Activated CD4-positive, CD25-positive, alpha-beta regulatory T cell (primary cell): ENCODE measurements around the gene RALGPS1.
"Not testable (repeated sequence)": the region's sequence is repeated elsewhere in the genome, so short reads cannot be mapped to it uniquely, and the experiment has no call there.

ENCODE experiments used
- DNase-seq, 4 experiments: peaks; one replicate each; lab custom pipeline; 2025; lab: John Stamatoyannopoulos, UW

Gene RALGPS1

DNA sequence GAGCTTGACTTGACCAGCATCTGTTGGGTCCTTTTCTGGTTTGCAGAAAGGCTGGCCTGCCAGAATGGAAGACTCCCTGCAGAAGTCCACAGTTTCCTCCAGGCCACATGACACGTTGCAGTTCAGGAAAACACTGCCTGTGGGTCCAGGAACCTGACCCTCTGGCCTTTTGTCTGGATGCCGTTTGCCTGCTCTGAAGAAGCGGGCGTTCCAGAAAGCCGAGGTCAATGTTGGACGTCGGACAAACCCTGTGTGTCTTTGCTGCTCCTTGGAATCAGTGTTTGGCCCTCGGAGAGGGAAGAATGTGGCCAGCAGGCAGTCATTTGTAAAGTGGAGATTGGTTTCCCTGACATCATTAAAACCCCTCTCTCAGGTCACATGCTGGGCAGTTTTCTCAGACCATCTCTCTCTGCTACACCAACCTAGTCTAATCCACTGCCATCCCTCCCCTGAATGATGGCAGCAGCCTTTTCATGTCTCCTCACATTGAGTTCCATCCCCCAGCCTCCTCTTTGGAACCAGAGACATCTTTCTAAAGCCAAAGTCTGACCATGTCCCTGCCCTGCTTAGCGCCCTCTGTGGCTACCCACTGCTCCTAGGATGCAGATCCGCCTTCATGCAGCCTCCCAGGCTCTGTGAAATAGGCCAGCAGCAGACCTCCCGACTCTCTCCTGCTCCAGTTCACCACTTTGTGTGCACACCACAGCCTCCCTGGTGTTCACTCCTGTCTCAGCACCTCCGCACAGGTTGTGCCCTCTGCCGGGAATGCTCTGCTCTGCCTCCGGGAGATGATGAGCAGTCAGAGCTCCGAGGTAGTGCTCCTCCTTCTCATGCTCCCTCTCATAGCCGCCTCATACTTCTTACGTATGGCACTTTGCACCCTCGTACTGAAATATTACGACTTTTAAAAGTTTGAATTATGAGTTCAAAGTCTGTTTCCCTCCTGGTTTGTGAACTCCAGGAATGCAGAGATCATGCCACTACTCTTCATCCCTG lies 75.6 kb downstream of the RALGPS1 start:
- DNase-seq: no peak

DNA sequence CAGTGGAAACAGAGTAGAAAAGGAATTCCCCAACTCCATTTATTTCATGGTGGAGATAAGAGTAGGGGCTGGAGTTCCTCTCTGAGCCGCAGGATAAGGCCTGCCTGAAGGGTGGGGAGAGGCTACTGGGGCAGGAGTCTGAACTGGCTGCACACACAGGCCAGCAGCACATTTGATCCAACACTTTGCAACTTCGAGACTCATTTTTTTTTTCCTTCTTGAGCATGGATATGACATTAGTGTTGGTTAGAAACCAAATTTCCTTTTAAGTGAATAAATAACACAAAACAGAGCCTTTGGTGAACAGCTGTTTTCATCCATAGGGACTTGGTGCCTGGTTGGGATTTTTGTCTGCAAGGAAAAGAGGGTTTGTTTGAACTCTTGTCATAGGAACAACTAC lies 76.6 kb downstream of the RALGPS1 start:
- DNase-seq: no peak

DNA sequence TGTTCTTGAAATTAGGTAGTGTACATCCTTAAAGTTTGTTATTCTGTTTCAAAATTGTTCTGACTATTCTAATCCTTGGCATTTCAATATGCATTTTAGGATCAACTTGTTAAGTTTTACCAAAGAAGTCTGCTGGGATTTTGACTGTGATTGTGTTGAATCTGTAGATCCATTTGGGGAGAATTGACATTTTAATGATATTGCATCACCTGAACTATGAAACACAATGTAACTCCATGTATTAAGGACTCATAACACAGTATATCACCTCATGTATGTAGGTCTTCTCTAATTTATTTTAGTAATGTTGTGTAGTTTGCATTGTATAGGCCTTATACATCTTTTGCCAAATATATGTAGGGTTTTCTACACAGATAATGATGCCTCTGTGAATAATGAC lies 77.8 kb downstream of the RALGPS1 start:
- no peak for DNase-seq

- DNase-seq: no peak
Observed at GRCh38 chr9:126999315-127000068, 84.9 kb downstream of the RALGPS1 start.

DNA sequence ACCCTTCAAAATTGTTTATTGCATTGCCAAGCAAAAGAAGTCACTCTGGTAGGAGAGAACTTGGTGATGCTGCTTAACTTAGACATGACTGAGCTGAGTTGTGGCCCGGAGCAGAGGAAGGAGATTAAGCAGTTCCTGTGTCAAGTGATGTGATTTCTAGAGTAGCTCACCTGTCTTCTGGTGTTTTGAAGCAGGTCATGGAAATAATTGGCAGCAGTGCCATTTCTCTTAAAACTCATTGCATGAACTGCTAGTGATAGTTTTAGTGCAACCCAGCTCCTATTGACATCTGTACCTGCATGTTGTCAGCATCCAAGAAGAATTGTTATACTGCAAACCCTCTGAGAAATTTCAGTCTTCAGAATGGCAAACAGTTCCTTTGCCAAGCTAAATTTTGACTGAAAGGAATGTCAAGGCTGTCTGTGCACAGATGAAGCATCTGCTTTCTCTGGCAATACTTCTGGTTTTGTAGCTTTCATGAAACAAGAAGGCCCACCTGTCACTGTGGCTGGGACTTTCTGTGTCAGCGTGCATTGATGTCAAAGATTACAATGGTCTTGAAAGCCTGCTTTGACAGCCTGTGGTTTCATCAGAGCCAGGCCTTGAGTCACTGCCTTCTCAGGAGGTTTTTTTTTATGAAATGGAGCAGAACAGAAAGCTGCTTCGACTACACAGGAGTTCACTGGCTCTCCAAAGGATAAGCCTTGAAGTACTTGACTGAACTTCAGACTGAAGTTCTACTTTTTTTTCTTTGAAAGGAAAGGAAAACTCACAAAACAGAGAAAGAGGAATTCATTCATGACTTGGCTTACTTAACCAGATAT lies 90.6 kb downstream of the RALGPS1 start:
- peak in 3 of 4 experiments; percentile 16 to 23 (median 20) for DNase-seq

DNA sequence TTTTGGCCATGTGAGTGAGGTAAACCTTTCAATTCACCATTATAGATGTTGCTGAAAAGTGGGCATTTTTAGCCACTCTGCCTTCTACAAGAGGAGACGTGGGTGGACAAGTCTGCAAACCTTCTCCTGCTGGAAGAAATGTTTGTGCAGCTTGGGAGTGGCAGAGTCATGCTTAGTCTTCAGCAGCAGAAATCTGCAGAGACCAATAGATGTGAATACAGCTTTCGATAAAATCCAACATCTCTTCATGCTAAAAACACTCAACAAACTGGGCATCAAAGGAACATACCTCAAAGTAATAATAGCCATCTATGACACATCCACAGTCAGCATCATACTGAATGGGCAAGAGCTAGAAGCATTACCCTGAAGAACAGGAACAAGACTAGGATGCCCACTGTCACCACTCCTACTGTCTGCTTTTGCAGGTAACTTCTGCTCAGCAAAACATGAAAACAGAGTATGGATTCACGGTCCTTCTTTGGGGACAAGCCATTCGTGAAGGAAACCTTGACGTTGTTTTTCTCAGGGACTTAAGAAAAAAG lies 91.3 kb downstream of the RALGPS1 start:
- DNase-seq: no peak

- no peak for DNase-seq
Observed at GRCh38 chr9:127007638-127008037, 93.1 kb downstream of the RALGPS1 start.

DNA sequence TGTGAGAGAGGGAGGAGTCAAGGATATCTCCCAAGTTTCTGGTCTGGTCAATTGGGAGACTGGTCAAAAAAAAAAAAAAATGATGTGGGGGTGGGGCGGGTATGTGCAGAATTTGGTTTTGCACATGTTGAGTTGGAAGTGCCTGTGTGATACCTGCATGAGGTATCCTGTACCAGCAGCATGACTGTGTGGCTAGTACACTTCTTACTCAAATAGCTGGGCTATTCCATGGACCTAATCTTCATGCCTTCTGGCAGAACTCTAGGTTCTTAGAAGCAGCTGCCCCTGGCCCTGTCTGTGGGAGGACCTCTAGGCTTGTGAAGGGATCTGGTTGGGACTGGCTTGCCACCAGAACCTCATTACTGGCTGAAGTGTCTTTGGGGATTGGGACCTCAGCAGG lies 93.5 kb downstream of the RALGPS1 start:
- no peak for DNase-seq

DNA sequence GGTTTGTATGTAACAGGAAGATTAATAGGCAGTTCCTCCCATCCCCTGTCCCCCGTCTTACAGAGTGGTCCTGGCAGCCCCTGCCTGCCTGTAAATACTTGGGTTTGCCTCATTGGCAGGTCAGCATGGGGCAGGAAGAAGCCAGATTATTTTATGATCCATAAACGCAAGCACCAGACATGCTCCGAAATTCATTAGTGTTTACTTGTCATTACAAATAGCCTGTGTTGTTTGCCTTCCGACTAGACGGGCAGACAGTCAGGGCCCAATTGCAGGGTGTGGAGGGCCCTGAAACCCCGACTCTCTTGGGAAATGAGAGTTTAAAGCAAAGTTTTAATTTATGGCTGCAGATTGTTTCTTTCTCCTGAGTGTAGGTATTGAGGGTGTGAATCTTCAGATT lies 97.2 kb downstream of the RALGPS1 start:
- DNase-seq: no peak

DNA sequence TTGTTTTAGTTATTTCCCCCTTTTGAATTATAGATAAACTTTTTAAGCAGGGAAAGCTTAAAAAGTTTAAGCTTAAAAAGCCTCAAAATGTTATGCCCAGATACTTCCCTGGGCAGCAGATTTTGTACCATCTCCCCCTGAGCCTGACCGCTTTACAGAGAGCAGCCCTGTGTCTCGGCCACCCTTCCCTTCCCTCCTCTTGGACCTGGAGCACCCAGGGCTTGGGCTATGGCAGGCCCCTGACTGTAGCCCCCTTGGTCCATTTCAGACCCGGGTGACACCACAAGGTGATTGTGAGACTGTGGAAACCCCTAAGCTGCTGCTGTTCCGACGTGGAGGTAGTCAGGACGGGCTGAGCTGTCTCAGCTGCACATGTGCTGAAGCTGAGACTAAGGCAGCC lies 97.7 kb downstream of the RALGPS1 start:
- no peak for DNase-seq

DNA sequence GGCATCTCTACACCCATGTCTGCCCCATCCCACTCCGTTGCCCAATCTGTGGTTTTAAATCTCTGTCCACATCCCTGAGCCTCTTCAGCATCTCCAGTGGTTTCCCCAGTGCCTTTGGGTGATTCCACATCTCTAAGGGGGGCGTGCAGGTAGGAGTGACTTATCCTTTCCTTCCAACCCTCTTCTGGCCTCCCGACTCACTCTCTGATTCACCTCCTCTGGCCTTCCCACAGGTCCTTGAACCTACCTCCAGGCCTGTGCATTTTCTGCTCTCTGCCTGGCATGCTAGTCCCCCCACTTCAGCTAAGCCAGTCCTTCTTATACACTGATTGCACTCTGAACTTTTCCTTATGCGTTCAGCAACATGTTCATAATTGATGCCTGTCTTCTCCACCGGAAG lies 99.0 kb downstream of the RALGPS1 start:
- DNase-seq: no peak

DNA sequence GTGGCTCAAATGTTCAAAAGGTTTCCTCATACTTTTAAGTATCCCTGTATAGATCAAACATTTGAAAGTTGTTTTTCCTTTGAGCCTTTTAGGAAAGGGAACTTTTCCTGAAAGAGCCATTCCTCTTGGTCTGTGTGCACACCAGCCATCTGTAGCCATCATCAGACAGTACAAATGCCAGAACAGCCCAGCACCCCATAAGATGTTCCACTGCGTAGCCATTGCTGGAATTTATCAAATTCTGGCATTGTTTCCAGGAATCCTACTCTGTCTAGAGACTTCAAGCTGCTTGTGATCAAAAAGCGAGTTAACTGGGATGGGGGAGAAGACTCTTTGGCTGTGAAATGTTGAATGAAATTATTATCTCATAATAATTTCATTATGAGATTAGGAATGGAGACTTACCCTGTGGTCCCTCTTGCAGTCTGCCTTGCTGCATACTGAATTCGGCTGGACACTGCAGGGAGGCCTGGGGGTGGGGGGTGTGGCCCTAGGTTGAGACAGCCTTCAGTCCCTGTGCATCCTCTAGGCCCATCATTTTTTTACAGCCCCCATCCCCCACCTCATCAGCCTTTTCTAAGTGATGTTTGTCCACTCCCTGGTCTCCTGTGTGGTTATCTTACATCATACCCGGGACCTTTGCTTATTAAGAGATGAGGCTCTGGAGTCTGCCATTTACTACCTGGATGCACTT lies 99.8 kb downstream of the RALGPS1 start:
- DNase-seq: no peak

DNA sequence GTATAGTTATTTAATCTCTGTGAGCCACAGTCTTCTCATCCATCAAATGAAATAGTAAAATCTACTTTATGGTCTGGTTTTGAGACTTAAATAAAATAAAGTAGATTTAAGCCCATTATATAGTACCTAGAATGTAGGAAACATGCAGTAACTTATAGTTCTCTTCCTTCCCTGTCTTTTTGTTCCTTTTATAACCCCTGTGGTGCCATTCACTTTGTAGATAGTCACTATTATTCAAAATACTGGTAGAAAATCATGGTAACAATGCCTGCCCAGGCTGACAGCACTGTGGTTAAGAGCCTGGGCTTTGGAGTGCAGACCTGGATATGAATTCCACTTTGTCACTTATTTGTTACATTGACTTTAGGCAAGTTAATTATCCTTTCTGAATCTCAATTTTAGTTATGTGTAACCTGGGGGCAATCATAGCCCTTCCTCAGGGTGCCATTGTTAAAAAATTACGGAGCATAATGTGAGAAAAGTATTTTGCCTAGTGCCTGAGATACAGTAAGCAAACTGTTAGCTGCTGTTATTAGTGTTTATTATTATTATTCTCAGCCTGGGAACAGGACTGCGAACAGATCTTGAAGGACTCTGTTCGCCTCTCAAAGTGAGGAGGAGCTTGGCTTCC lies 100.4 kb downstream of the RALGPS1 start:
- DNase-seq: no peak

DNA sequence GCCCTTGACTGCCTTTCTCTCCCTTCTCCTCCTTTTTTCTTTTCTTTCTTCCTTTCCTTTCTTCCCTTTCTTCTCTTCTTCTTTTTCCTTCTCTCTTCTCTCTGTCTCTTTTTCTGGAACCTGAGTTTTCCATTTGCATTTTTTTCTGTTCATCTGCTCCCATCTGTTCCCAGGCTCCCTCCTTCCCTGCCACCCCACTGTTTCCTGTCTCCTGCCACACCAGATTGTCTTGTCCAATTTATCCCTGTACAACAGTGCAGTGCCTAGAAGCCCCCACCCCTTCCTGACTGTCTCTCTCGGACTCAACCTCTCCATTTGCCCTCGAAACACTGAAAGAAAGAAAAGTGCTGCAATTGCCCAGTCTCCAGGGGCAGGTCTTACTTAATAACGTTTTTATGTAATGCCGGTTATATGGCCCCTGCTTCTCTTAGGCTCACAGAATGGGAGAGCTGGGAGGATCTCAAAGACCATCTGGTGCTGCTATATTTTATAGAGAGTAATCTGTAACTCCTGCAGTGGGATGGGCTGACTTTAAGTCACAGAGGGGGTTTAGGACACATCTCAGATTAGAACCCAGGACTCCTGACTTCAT lies 101.4 kb downstream of the RALGPS1 start:
- DNase-seq: no peak

DNA sequence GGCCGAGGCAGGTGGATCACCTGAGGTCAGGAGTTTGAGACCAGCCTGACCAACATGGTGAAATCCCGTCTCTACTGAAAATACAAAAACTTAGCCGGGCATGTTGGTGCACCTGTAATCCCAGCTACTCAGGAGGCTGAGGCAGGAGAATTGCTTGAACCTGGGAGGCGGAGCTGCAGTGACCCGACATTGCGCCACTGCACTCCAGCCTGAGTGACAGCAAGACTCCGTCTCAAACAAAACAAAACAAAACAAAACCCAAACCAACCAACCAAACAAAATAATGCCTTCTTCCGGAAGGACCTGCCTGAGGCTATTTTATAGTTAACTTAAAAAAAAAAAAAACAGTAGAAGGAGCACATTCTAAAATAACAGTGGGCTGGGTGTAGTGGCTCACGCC lies 103.4 kb downstream of the RALGPS1 start:
- DNase-seq: not testable (repeated sequence)

GRCh38 chr9:127018935-127019334 lies 104.4 kb downstream of the RALGPS1 start:
- DNase-seq: no peak

- no peak for DNase-seq
Observed at GRCh38 chr9:127020036-127020801, 105.6 kb downstream of the RALGPS1 start.

DNA sequence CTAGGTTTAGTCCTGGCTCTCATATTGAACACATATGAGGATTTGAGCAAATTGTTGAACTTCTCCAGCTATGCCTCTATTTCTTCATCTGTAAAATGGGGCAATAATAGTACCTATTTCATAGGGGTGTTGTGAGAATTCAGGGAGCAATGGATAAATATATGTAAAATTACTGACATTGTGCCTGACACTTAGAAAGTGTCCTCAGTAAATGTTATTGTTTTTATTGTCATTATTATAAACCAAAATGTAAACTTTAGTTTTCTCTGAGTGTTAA lies 106.2 kb downstream of the RALGPS1 start:
- DNase-seq: no peak

- DNase-seq: no peak
Observed at GRCh38 chr9:127021664-127022363, 107.2 kb downstream of the RALGPS1 start.
